Mesenchymal stem cell (in vitro differentiated cells and primary cell): ENCODE data around the gene BTBD16.
A peak's percentile ranks its signal among the peaks of the same experiment; 100 is the strongest.

Source experiments
- DNase-seq: peaks from one replicate; pipeline ENCODE4 v3.0.0-alpha.2; 2013
- H2AFZ ChIP-seq: one replicate; pipeline ENCODE4 v1.6.1; 2013; ENCODE audit warnings: low read depth, mild to moderate bottlenecking, control low read depth, inconsistent platforms, low read length, moderate library complexity
- H2AK5ac ChIP-seq: 2 replicates; pipeline ENCODE4 v1.6.1; 2013; ENCODE audit warnings: low read length, moderate library complexity, mild to moderate bottlenecking, inconsistent platforms; ENCODE audit not compliant: severe bottlenecking
- H2BK120ac ChIP-seq: one replicate; pipeline ENCODE4 v1.6.1; 2013; ENCODE audit warnings: low read depth, mild to moderate bottlenecking, inconsistent platforms, low read length, moderate library complexity
- H2BK12ac ChIP-seq, 2 experiments: one replicate each; pipeline ENCODE4 v1.6.1; 2013; ENCODE audit warnings: inconsistent platforms in 2 of 2, low read length in 2 of 2, mild to moderate bottlenecking in 2 of 2, moderate library complexity in 2 of 2, control low read depth in 1 of 2
- H2BK15ac ChIP-seq: one replicate; pipeline ENCODE4 v1.6.1; 2013; ENCODE audit warnings: mild to moderate bottlenecking, low read depth, inconsistent platforms; ENCODE audit not compliant: poor library complexity, severe bottlenecking
- H2BK5ac ChIP-seq: 2 replicates; pipeline ENCODE4 v1.6.1; 2013; ENCODE audit warnings: low read depth, mild to moderate bottlenecking, low read length, control low read depth, inconsistent platforms; ENCODE audit not compliant: poor library complexity, severe bottlenecking
- H3K14ac ChIP-seq, 2 experiments: one replicate each; pipeline ENCODE4 v1.6.1; 2013; ENCODE audit warnings: inconsistent platforms in 2 of 2, low read length in 2 of 2, control low read depth in 1 of 2, mild to moderate bottlenecking in 1 of 2, moderate library complexity in 1 of 2
- H3K18ac ChIP-seq, 2 experiments: one replicate each; pipeline ENCODE4 v1.6.1; 2013; ENCODE audit warnings: inconsistent platforms in 2 of 2, low read length in 2 of 2, control low read depth in 1 of 2, low read depth in 1 of 2, mild to moderate bottlenecking in 1 of 2
- H3K23ac ChIP-seq, 2 experiments: one replicate each; pipeline ENCODE4 v1.6.1; 2013; ENCODE audit warnings: inconsistent platforms in 2 of 2, low read length in 2 of 2, mild to moderate bottlenecking in 2 of 2, moderate library complexity in 2 of 2, control low read depth in 1 of 2
- H3K27ac ChIP-seq: 2 replicates; pipeline ENCODE4 v1.5.1; 2013; ENCODE audit warnings: mild to moderate bottlenecking, moderate library complexity, low read length, control low read depth, inconsistent platforms; ENCODE audit not compliant: poor library complexity, severe bottlenecking
- H3K27me3 ChIP-seq, 2 experiments: 2 replicates each; pipeline versions ENCODE4 v1.6.1 to v1.7.0; 2013; ENCODE audit warnings: low read length in 2 of 2, mild to moderate bottlenecking in 2 of 2, moderate library complexity in 2 of 2, control low read depth in 1 of 2, inconsistent platforms in 1 of 2; ENCODE audit not compliant: control insufficient read depth in 1 of 2, insufficient read depth in 1 of 2
- H3K36me3 ChIP-seq, 2 experiments: 2 replicates each; pipeline versions ENCODE4 v1.6.1 to v1.7.0; 2013; ENCODE audit warnings: low read length in 2 of 2, control low read depth in 1 of 2, inconsistent platforms in 1 of 2, low read depth in 1 of 2, mild to moderate bottlenecking in 1 of 2; ENCODE audit not compliant: insufficient read depth in 2 of 2, control insufficient read depth in 1 of 2
- H3K4ac ChIP-seq, 2 experiments: one replicate each; pipeline ENCODE4 v1.6.1; 2013; ENCODE audit warnings: inconsistent platforms in 2 of 2, low read length in 2 of 2, mild to moderate bottlenecking in 2 of 2, moderate library complexity in 2 of 2, control low read depth in 1 of 2, low read depth in 1 of 2
- H3K4me1 ChIP-seq: 2 replicates; pipeline ENCODE4 v1.6.1; 2013; ENCODE audit warnings: low read depth, low read length, control low read depth; ENCODE audit not compliant: control insufficient read depth, insufficient read depth
- H3K4me2 ChIP-seq: 2 replicates; pipeline ENCODE4 v1.6.1; 2013; ENCODE audit warnings: low read length, mild to moderate bottlenecking, inconsistent platforms; ENCODE audit not compliant: poor library complexity, severe bottlenecking
- H3K4me3 ChIP-seq, 2 experiments: 2 replicates each; pipeline versions ENCODE4 v1.5.1 to v1.7.0; 2013; ENCODE audit warnings: low read length in 2 of 2, mild to moderate bottlenecking in 2 of 2, control low read depth in 1 of 2, low read depth in 1 of 2; ENCODE audit not compliant: insufficient read depth in 1 of 2
- H3K79me1 ChIP-seq: replicated peaks from 2 replicates; pipeline ENCODE4 v1.6.1; 2013; ENCODE audit warnings: mild to moderate bottlenecking, control low read depth, low read length, inconsistent platforms; ENCODE audit not compliant: poor library complexity, severe bottlenecking
- H3K9ac ChIP-seq: 2 replicates; pipeline ENCODE4 v1.7.0; 2013; ENCODE audit warnings: mild to moderate bottlenecking, low read length, moderate library complexity
- H3K9me3 ChIP-seq: 2 replicates; pipeline ENCODE4 v1.7.0; 2013; ENCODE audit warnings: mild to moderate bottlenecking, low read length; ENCODE audit not compliant: control insufficient read depth
- H4K8ac ChIP-seq: one replicate; pipeline ENCODE4 v1.6.1; 2013; ENCODE audit warnings: inconsistent platforms, mild to moderate bottlenecking, low read length, moderate library complexity
- H4K91ac ChIP-seq: one replicate; pipeline ENCODE4 v1.6.1; 2013; ENCODE audit warnings: mild to moderate bottlenecking, low read length, inconsistent platforms
- WGBS: methylation state at CpG from one replicate; pipeline ENCODE4 v1.1.7; 2013; ENCODE audit warnings: mixed read lengths; 5-methylcytosine and 5-hydroxymethylcytosine counted together

Gene BTBD16

DNA sequence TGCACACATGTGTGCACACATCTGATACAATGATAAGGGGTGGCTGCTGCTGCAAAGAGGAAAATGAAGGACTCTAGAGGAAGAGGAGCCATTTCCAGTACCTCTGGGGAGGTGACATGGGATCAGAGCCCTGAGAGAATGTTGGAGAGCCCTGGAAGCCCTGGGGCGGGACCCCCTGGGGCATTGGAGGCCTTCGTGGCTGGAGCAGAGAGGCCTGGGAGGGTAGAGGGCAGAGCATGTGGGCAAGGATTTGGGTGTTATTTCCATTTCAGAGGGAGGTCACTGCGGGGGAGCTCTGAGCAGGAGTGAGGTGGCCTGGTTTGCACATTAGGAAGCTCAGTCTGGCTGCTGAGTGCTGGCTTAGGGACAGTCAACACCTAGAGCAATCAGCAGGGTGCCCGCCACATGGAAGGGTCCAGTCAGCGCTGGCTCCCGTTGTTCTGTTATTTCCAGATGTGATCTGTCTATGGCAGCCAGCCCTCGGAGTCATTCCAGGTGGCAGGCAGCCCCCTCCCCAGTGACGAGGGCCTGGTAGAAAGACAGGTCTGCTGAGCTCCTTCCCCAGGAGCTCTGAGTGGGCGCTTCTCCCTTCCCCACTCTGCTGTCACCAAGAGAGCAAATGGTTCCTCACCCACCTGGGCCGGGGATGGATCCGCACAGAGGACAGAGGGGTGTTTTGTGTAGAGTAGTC is 24.1 kb upstream of the BTBD16 start:
- Histone ChIP-seq H4K8ac (no peak overlapping the region), H3K27ac (no peak overlapping the region), H2BK15ac (no peak overlapping the region), H3K79me1 (peaks cover 1% of the 10 kb centered on the region), H2AK5ac (no peak overlapping the region), H3K9ac (no peak overlapping the region), H3K9me3 (no peaks in the 10 kb centered on the region), H3K14ac (no peak overlapping the region), H3K4me2 (no peak overlapping the region), H3K4ac (no peak overlapping the region), H3K4me3 (no peak overlapping the region), H3K36me3 (peaks cover 24 to 56% of the 10 kb centered on the region in 2 experiments), H2BK12ac (no peak overlapping the region), H3K18ac (no peak overlapping the region), H2BK5ac (no peak overlapping the region), H2BK120ac (no peak overlapping the region), H2AFZ (no peak overlapping the region), H3K23ac (no peak overlapping the region), H3K27me3 (no peaks in the 10 kb centered on the region), H3K4me1 (peaks cover 5% of the 10 kb centered on the region), H4K91ac (no peak overlapping the region)
- 95% methylated on average over 8 of the region's 11 CpGs for WGBS
- no peak for DNase-seq

DNA sequence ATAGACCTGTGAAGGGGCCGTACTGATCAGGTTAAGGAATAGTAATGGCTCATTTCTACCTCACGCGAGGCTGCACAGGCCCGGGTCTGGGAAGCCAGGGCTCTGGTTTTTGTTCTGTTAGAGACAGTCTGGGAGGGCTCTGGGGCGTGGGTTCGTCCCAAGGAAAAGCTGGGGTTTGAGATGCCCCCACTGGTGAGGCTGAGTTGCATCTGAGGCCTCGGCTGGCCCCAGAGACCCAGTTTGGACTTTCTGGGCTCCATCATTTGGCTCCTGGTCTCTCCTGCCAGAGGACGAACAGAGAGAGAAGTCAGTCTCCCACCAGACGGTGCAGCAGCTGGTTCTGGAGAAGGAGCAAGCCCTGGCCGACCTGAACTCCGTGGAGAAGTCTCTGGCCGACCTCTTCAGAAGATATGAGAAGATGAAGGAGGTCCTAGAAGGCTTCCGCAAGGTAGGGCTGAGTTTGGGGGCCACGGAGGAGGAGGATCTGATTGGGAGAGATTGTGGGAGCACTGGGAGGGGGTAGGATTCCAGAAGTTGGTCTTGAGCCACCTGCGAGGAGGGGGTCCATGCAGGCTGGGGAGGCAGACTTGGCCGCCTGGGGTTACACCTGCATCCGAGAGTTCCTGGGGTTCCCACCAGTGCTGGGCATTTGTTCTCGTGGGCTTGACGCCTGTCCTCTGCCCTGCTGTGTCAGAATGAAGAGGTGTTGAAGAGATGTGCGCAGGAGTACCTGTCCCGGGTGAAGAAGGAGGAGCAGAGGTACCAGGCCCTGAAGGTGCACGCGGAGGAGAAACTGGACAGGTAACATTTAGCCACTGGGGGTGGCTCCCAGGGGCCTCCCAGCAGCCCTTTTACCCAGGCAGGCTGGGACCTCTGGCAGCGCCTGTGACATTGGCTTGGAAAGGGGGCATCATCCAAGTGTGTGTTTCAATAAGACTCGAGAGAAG is 22.5 kb upstream of the BTBD16 start:
- H3K9ac ChIP-seq = no peak overlapping the region
- DNase-seq = no peak
- no peak overlapping the region for H2BK12ac ChIP-seq
- H3K4me1 ChIP-seq = peaks cover 8% of the 10 kb centered on the region
- peaks cover 27 to 54% of the 10 kb centered on the region in 2 experiments for H3K36me3 ChIP-seq
- no peaks in the 10 kb centered on the region for H3K27me3 ChIP-seq
- no peak overlapping the region for H3K4me2 ChIP-seq
- no peak overlapping the region for H2AK5ac ChIP-seq
- H2BK5ac ChIP-seq = no peak overlapping the region
- H2BK15ac ChIP-seq = no peak overlapping the region
- H3K4ac ChIP-seq = no peak overlapping the region
- no peak overlapping the region for H3K18ac ChIP-seq
- WGBS = 97% methylated on average over 25 of the region's 25 CpGs
- H3K9me3 ChIP-seq = no peaks in the 10 kb centered on the region
- no peak overlapping the region for H3K27ac ChIP-seq
- H4K8ac ChIP-seq = no peak overlapping the region
- H2AFZ ChIP-seq = no peak overlapping the region
- H3K14ac ChIP-seq = no peak overlapping the region
- H3K79me1 ChIP-seq = peaks cover 2% of the 10 kb centered on the region
- H4K91ac ChIP-seq = no peak overlapping the region
- H3K4me3 ChIP-seq = no peak overlapping the region
- no peak overlapping the region for H2BK120ac ChIP-seq
- H3K23ac ChIP-seq = no peak overlapping the region

DNA sequence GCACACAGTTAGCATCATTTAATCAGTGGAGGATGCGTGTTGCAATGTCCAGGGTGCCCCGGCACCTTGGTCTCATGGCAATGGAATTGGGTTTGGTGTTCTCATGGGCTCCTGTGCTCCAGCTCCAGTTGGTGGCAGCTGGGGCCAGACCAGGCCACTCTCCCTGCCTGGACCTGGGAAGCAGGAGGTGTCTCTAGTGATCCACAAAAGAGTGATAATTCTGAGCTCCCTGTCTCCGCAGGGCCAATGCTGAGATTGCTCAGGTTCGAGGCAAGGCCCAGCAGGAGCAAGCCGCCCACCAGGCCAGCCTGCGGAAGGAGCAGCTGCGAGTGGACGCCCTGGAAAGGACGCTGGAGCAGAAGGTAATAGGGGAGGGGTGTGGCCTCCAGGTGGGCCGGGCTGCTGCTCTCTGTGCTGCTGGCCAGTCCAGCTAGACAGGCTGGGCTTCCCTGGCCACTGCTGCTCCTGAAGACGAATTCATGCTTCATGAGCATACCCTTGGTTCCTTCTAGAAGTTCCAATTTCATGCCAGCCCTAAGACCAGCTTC is 21.7 kb upstream of the BTBD16 start:
- Histone ChIP-seq H2BK120ac (no peak overlapping the region), H2AFZ (no peak overlapping the region), H4K91ac (no peak overlapping the region), H2BK5ac (no peak overlapping the region), H3K79me1 (peaks cover 2% of the 10 kb centered on the region), H2BK15ac (no peak overlapping the region), H2BK12ac (no peak overlapping the region), H3K9ac (no peak overlapping the region), H3K14ac (no peak overlapping the region), H3K9me3 (no peaks in the 10 kb centered on the region), H3K4me1 (peaks cover 8% of the 10 kb centered on the region), H3K23ac (no peak overlapping the region), H3K4me3 (no peak overlapping the region), H3K4ac (no peak overlapping the region), H3K18ac (no peak overlapping the region), H2AK5ac (no peak overlapping the region), H3K4me2 (no peak overlapping the region), H3K27ac (no peak overlapping the region), H3K36me3 (peaks cover 30 to 48% of the 10 kb centered on the region in 2 experiments), H3K27me3 (no peaks in the 10 kb centered on the region), H4K8ac (peak overlapping the region; percentile 58)
- 97% methylated on average over 11 of the region's 11 CpGs for WGBS
- no peak for DNase-seq
